WTC11 (cell line): Measurements from ENCODE around the gene SYPL1. TPM values are rescaled to one million over a fixed set of nuclear protein-coding genes. Genes with fewer than 3 reads are reported as not detected.

Source experiments
- ATAC-seq: fragments of 200-7000 bp; cut with Tn5 transposase; 2 replicates; pipeline ENCODE4 v1.10.0; 2021; ENCODE audit warnings: mild to moderate bottlenecking, moderate library complexity
- CTCF ChIA-PET: fragments of 300-600 bp; sonication (Branson Sonifier 250); formaldehyde crosslinking; loops from one replicate; lab custom pipeline; 2021; ENCODE audit warnings: antibody characterized with exemption; lab: Charles Lee
- POLR2A ChIA-PET: fragments of 350-600 bp; sonication (Branson Sonifier 250); formaldehyde crosslinking; loops from one replicate; lab custom pipeline; 2021; ENCODE audit warnings: antibody characterized with exemption; lab: Charles Lee
- DNase-seq: peaks from one replicate; pipeline ENCODE4 v3.0.0; 2021; ENCODE audit warnings: low spot score
- H3K27ac Mint-ChIP-seq: 2 replicates; pipeline ENCODE4 v1.8.0; 2021; ENCODE audit warnings: mixed read lengths
- H3K27me3 Mint-ChIP-seq: 2 replicates; pipeline ENCODE4 v1.8.0; 2021; ENCODE audit warnings: low read depth, mild to moderate bottlenecking, moderate library complexity, mixed read lengths
- H3K36me3 Mint-ChIP-seq: 2 replicates; pipeline ENCODE4 v1.8.0; 2021; ENCODE audit warnings: mixed read lengths
- H3K4me1 Mint-ChIP-seq: 2 replicates; pipeline ENCODE4 v1.8.0; 2022; ENCODE audit warnings: mixed read lengths
- H3K4me3 Mint-ChIP-seq: 2 replicates; pipeline ENCODE4 v1.8.0; 2021; ENCODE audit warnings: mild to moderate bottlenecking, moderate library complexity, mixed read lengths
- H3K9me3 Mint-ChIP-seq: 2 replicates; pipeline ENCODE4 v1.8.0; 2021; ENCODE audit warnings: mixed read lengths
- AFF4 ChIP-seq: sonication (generic); formaldehyde crosslinking; IDR thresholded peaks from 2 replicates; pipeline ENCODE4 v1.8.1; 2023; ENCODE audit warnings: mild to moderate bottlenecking, missing genetic modification reagents, borderline replicate concordance
- ELF4 ChIP-seq: sonication (generic); formaldehyde crosslinking; IDR thresholded peaks from 2 replicates; pipeline ENCODE4 v1.8.1; 2022; ENCODE audit warnings: low read depth, mild to moderate bottlenecking, moderate library complexity, missing genetic modification reagents
- HMGXB4 ChIP-seq: sonication (generic); formaldehyde crosslinking; IDR thresholded peaks from 2 replicates; pipeline ENCODE4 v1.8.1; 2023; ENCODE audit warnings: mild to moderate bottlenecking, moderate library complexity, missing genetic modification reagents
- JAZF1 ChIP-seq: fragments of 250-450 bp; sonication (Bioruptor Pico); IDR thresholded peaks from 2 replicates; pipeline ENCODE4 v1.9.0; 2021; ENCODE audit warnings: moderate library complexity, mild to moderate bottlenecking, inconsistent platforms
- MXD4 ChIP-seq: fragments of 250-450 bp; sonication (Bioruptor Pico); IDR thresholded peaks from 2 replicates; pipeline ENCODE4 v1.8.0; 2021; ENCODE audit warnings: mild to moderate bottlenecking, moderate library complexity, borderline replicate concordance
- NFYB ChIP-seq: sonication (generic); formaldehyde crosslinking; conservative IDR thresholded peaks from 2 replicates; pipeline ENCODE4 v1.8.0; 2022; ENCODE audit warnings: low read depth, missing genetic modification reagents
- RORB ChIP-seq: fragments of 250-450 bp; sonication (Bioruptor Pico); IDR thresholded peaks from 2 replicates; pipeline ENCODE4 v1.9.0; 2021; ENCODE audit warnings: mild to moderate bottlenecking
- SMAD3 ChIP-seq: sonication (generic); formaldehyde crosslinking; IDR thresholded peaks from 2 replicates; pipeline ENCODE4 v1.8.0; 2022; ENCODE audit warnings: missing genetic modification reagents, mild to moderate bottlenecking, borderline replicate concordance
- SP1 ChIP-seq: sonication (generic); formaldehyde crosslinking; conservative IDR thresholded peaks from 2 replicates; pipeline ENCODE4 v1.8.1; 2022; ENCODE audit warnings: missing genetic modification reagents
- ZMAT4 ChIP-seq: fragments of 250-450 bp; sonication (Bioruptor Pico); IDR thresholded peaks from 2 replicates; pipeline ENCODE4 v1.9.0; 2021; ENCODE audit warnings: mild to moderate bottlenecking
- ZNF219 ChIP-seq: sonication (generic); formaldehyde crosslinking; IDR thresholded peaks from 2 replicates; pipeline ENCODE4 v1.8.0; 2023; ENCODE audit warnings: missing genetic modification reagents, mild to moderate bottlenecking, borderline replicate concordance
- ZNF317 ChIP-seq: sonication (generic); formaldehyde crosslinking; IDR thresholded peaks from 2 replicates; pipeline ENCODE4 v1.8.1; 2023; ENCODE audit warnings: low read depth, mild to moderate bottlenecking, moderate library complexity, missing genetic modification reagents, borderline replicate concordance
- ZNF396 ChIP-seq: fragments of 250-450 bp; sonication (Bioruptor Pico); IDR thresholded peaks from 2 replicates; pipeline ENCODE4 v1.8.0; 2021; ENCODE audit warnings: mild to moderate bottlenecking, moderate library complexity, borderline replicate concordance
- ZNF416 ChIP-seq: fragments of 250-450 bp; sonication (Bioruptor Pico); IDR thresholded peaks from 2 replicates; pipeline ENCODE4 v1.9.0; 2021; ENCODE audit warnings: mild to moderate bottlenecking, inconsistent platforms
- total RNA-seq: library from RNA; stranded (reverse); gene quantifications from 3 replicates; pipeline ENCODE4 v1.2.3, GENCODE V29; 2021
- TF ChIP-seq, protein P1 (sequence below): sonication (generic); formaldehyde crosslinking; IDR thresholded peaks from 2 replicates; pipeline ENCODE4 v1.8.1; 2023; ENCODE audit warnings: mild to moderate bottlenecking, missing genetic modification reagents
- TF ChIP-seq, protein P2 (sequence below): sonication (generic); formaldehyde crosslinking; IDR thresholded peaks from 2 replicates; pipeline ENCODE4 v1.8.1; 2023; ENCODE audit warnings: mild to moderate bottlenecking, missing genetic modification reagents, moderate library complexity
- TF ChIP-seq, protein P3 (sequence below): sonication (generic); formaldehyde crosslinking; IDR thresholded peaks from 2 replicates; pipeline ENCODE4 v1.8.1; 2022; ENCODE audit warnings: low read depth, mild to moderate bottlenecking, moderate library complexity, missing genetic modification reagents, borderline replicate concordance
- TF ChIP-seq, protein P4 (sequence below): sonication (generic); formaldehyde crosslinking; IDR thresholded peaks from 2 replicates; pipeline ENCODE4 v1.8.1; 2022; ENCODE audit warnings: mild to moderate bottlenecking, moderate library complexity, missing genetic modification reagents

SYPL1 gene
- total RNA-seq, 1 experiment from 2014 or later = 54.8 TPM

DNA sequence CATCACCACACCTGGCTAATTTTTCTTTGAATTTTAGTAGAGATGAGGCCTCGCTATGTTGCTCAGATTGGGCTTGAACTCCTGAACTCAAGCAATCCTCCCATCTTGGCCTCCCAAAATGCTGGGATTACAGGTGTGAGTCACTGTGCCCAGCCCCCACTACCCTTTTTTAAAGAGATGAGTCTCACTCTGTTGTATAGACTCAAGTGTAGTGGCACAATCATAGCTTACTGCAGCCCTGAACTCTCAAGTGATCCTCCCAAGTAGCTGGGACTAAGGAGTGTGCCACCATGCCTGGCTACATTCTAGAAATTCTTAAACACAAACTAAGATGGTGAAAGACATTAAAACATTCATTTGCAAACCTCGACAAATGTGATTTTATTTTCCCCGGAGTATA is 12.6 kb downstream of the SYPL1 start:
- TF ChIP-seq, protein P1, sequence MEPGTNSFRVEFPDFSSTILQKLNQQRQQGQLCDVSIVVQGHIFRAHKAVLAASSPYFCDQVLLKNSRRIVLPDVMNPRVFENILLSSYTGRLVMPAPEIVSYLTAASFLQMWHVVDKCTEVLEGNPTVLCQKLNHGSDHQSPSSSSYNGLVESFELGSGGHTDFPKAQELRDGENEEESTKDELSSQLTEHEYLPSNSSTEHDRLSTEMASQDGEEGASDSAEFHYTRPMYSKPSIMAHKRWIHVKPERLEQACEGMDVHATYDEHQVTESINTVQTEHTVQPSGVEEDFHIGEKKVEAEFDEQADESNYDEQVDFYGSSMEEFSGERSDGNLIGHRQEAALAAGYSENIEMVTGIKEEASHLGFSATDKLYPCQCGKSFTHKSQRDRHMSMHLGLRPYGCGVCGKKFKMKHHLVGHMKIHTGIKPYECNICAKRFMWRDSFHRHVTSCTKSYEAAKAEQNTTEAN (CRISPR knock-in tag) = no peak
- TF ChIP-seq RORB (CRISPR knock-in tag) (no peak), MXD4 (CRISPR knock-in tag) (no peak), ZNF317 (CRISPR knock-in tag) (no peak), HMGXB4 (CRISPR knock-in tag) (no peak), ZNF219 (CRISPR knock-in tag) (no peak), ZNF396 (CRISPR knock-in tag) (no peak), SP1 (CRISPR knock-in tag) (no peak), JAZF1 (CRISPR knock-in tag) (no peak), ZMAT4 (CRISPR knock-in tag) (no peak), ELF4 (CRISPR knock-in tag) (no peak), SMAD3 (CRISPR knock-in tag) (no peak)
- TF ChIP-seq, protein P2, sequence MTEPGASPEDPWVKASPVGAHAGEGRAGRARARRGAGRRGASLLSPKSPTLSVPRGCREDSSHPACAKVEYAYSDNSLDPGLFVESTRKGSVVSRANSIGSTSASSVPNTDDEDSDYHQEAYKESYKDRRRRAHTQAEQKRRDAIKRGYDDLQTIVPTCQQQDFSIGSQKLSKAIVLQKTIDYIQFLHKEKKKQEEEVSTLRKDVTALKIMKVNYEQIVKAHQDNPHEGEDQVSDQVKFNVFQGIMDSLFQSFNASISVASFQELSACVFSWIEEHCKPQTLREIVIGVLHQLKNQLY (CRISPR knock-in tag) = no peak
- Mint-ChIP-seq H3K9me3 (no peaks in the 10 kb centered on the region), H3K4me3 (no peak overlapping the region), H3K27me3 (no peaks in the 10 kb centered on the region), H3K36me3 (peaks cover 8% of the 10 kb centered on the region), H3K4me1 (peaks cover 26% of the 10 kb centered on the region), H3K27ac (0 out of 2 replicates have a peak overlapping the region, but pooled peaks have one; percentile 28)
- ATAC-seq (no peak), DNase-seq (no peak)
- POLR2A ChIA-PET = no interaction called here
- CTCF ChIA-PET = interaction anchor here (1.8 kb wide), 1 partner anchor 54 kb away, joined by 5 read pairs; no protein-coding TSS in a partner anchor

- peaks cover 26% of the 10 kb centered on the region for H3K4me1 Mint-ChIP-seq
- DNase-seq (no peak), ATAC-seq (no peak)
- no peaks in the 10 kb centered on the region for H3K9me3 Mint-ChIP-seq
- H3K27ac Mint-ChIP-seq = peak overlapping the region; percentile 7; the same call in 1 of the 2 replicates
- POLR2A ChIA-PET = no interaction called here
- TF ChIP-seq, protein P3, sequence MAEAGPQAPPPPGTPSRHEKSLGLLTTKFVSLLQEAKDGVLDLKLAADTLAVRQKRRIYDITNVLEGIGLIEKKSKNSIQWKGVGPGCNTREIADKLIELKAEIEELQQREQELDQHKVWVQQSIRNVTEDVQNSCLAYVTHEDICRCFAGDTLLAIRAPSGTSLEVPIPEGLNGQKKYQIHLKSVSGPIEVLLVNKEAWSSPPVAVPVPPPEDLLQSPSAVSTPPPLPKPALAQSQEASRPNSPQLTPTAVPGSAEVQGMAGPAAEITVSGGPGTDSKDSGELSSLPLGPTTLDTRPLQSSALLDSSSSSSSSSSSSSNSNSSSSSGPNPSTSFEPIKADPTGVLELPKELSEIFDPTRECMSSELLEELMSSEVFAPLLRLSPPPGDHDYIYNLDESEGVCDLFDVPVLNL = no peak
- no peak for TF ChIP-seq ZNF416 (CRISPR knock-in tag)
- TF ChIP-seq, all 79 proteins: peak for 0
- Mint-ChIP-seq H3K4me3 (no peak overlapping the region), H3K27me3 (no peaks in the 10 kb centered on the region), H3K36me3 (peaks cover 8% of the 10 kb centered on the region)
- CTCF ChIA-PET = no interaction called here
Observed at GRCh38 chr7:106098889-106099288, 13.2 kb downstream of the SYPL1 start.

- ATAC-seq = no peak
- no peak overlapping the region for H3K4me3 Mint-ChIP-seq
- H3K4me1 Mint-ChIP-seq = peaks cover 12% of the 10 kb centered on the region
- H3K36me3 Mint-ChIP-seq = peaks cover 24% of the 10 kb centered on the region
- ChIA-PET POLR2A (no interaction called here), CTCF (interaction anchor here (2.0 kb wide), 1 partner anchor 58 kb away, joined by 6 read pairs; no protein-coding TSS in a partner anchor)
- no peak for DNase-seq
- no peaks in the 10 kb centered on the region for H3K9me3 Mint-ChIP-seq
- no peaks in the 10 kb centered on the region for H3K27me3 Mint-ChIP-seq
- no peak overlapping the region for H3K27ac Mint-ChIP-seq
- no peak for TF ChIP-seq AFF4 (CRISPR knock-in tag)
- TF ChIP-seq NFYB = no peak
- TF ChIP-seq, protein P4, sequence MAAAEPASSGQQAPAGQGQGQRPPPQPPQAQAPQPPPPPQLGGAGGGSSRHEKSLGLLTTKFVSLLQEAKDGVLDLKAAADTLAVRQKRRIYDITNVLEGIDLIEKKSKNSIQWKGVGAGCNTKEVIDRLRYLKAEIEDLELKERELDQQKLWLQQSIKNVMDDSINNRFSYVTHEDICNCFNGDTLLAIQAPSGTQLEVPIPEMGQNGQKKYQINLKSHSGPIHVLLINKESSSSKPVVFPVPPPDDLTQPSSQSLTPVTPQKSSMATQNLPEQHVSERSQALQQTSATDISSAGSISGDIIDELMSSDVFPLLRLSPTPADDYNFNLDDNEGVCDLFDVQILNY (CRISPR knock-in tag) = no peak
Observed at GRCh38 chr7:106095634-106096033, 16.5 kb downstream of the SYPL1 start.
